Epithelial cell of alveolus of lung (primary cell): Measurements from ENCODE around the gene PCP4L1. TPM values are rescaled to one million over a fixed set of nuclear protein-coding genes. Genes with fewer than 3 reads are reported as not detected.

Experiments
- total RNA-seq: library from RNA; depleted of rRNA; stranded (reverse); fragments of >200 nt; gene quantifications from 2 replicates; pipeline ENCODE4 v1.2.1, GENCODE V29; 2015

The PCP4L1 gene
- total RNA-seq, result not detected in 2 replicates

GRCh38 chr1:161258439-161259344 is at the start of gene PCP4L1:
PCP4L1 (plus strand) TSS chr1:161258745; CDS start chr1:161258975, 230 bp downstream.

GRCh38 chr1:161215076-161215475 is 43.5 kb upstream of the PCP4L1 start, which contains the start of gene FCER1G:
FCER1G (plus strand) TSS chr1:161215295; CDS start chr1:161215322, 27 bp downstream.

DNA sequence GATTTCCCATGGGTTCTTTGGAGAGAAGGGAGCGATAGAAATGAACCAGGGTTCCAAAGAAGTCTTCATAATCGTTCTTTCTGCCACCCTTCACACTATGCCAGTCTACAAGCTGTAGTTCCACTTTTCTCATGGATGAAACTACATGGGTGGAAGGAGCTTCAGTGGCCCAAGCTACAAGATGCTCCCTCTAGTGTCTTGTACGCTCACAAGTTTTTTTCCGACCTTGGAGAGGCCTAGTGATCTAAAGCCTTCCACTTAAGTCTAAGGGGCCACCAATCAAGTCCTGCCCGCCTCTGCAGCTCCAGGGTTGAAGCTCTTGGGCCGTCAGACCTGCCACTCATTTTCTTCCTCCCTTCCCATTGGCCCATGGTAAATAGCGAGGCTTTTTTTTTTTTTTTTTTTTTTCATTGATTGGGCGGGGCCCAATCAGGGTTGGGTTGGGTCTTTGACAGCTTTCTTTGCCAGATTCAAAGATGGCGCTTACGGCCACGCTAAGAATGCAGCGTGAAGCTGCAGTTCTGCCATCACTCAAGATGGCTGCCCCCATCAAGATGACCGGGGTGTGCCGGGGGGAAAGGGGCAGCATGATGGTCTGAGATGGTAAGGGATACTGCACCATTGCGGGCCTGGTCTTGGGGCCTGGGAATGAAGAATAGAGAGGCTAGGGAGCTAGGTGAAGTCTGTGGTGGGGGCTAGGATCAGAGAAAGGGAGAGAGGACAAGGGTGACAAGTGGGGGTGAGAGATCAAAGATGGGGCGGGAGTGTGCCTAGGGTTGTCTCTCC is 32.8 kb upstream of the PCP4L1 start, which contains the start of gene TOMM40L:
Gene TOMM40L, plus strand, starts transcription at position 527 of the 786 bp plus-strand sequence. CDS start 430 bp downstream, outside the sequence.

GRCh38 chr1:161238039-161238473 is 20.5 kb upstream of the PCP4L1 start, which contains the start of gene NR1I3:
NR1I3 (minus strand) TSS chr1:161238203; CDS start chr1:161236565, 1,638 bp downstream.

DNA sequence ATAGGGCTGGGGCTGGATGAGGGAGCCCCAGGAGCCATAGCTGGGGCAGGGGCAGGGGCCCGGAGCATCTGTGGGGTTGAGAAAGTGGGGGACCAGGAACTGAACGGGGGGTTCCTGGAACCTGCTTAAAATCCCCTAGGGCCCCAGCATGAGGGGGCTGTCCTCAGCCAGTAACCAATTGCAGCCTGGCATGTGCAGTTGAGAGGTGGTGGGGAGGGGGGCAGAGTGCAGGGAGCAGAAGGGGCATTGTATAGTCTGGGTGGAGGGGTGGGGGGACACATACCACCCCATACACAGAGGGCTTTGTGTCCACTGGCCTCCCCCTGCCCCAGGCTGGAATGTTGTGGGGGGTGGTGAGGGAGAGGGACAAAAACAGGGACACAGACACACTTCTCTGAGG is 51.3 kb downstream of the PCP4L1 start, which contains the start of gene MPZ:
Gene MPZ, minus strand, starts transcription at position 101 of the 400 bp plus-strand sequence. Its CDS starts 63 bp downstream, at position 38.

DNA sequence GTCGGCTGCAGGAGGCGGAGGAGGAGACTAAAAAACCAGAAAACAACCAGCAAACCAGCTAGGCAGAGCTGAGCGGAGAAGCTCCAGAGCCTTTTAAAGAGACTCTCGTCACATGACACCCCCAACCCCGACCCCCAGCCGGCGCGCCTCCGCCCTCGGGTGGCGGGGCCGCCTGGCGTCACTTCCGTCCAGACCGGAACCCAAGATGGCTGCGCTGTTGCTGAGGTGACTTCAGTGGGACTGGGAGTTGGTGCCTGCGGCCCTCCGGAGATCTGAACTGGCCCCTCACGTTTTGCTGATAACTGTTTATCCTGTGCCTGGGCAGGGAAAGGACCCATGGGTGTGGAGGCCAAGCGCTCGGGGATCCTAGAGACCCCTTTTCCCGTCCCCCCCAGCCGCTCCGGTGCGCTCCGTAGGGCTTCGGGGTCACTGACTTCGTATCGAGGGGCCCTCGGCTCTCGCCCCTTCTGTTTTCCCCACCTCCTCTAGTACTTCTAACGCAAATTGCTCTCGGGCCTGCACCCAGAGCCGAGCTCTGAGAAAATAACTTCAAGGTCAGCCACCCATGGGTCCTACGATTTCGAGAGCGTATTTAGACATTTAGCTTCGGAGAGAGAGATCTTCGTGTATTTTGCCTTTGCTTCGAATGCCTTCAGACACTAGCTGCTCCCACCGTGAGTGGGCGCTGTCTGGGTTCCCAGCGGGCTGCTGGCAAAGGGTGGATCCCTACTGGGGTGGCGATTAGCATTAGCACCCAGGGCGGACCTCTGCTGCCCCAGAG is 55.8 kb downstream of the PCP4L1 start, which contains the start of gene SDHC:
Gene SDHC, plus strand, starts transcription at position 181 of the 781 bp plus-strand sequence. Its CDS starts 25 bp downstream, at position 206.

Other genes with a start within 250 kb of the PCP4L1 start
- 7.0 and 19.7 TPM in 2 replicates for gene F11R, start 237.6 kb upstream of the PCP4L1 start, total RNA-seq
- 14.4 and 14.6 TPM in 2 replicates for gene TSTD1, start 219.8 kb upstream of the PCP4L1 start, total RNA-seq
- gene USF1, start 212.8 kb upstream of the PCP4L1 start, total RNA-seq, result 26.8 and 27.8 TPM in 2 replicates
- not detected in 2 replicates for gene ARHGAP30, start 188.9 kb upstream of the PCP4L1 start, total RNA-seq
- 0.65 and 0.72 TPM in 2 replicates for gene NECTIN4, start 169.2 kb upstream of the PCP4L1 start, total RNA-seq
- 0.96 and 1.0 TPM in 2 replicates for gene KLHDC9, start 160.4 kb upstream of the PCP4L1 start, total RNA-seq
- 32.3 and 71.8 TPM in 2 replicates for gene PFDN2, start 140.7 kb upstream of the PCP4L1 start, total RNA-seq
- gene NIT1, start 140.6 kb upstream of the PCP4L1 start, total RNA-seq, result 35.5 and 44.5 TPM in 2 replicates
- gene DEDD, start 126.1 kb upstream of the PCP4L1 start, total RNA-seq, result 22.4 and 25.6 TPM in 2 replicates
- gene UFC1, start 104.8 kb upstream of the PCP4L1 start, total RNA-seq, result 52.1 and 70.3 TPM in 2 replicates
- gene USP21, start 99.2 kb upstream of the PCP4L1 start, total RNA-seq, result 12.3 and 24.3 TPM in 2 replicates
- 10.9 and 12.7 TPM in 2 replicates for gene PPOX, start 92.3 kb upstream of the PCP4L1 start, total RNA-seq
- 30.5 and 33.3 TPM in 2 replicates for gene B4GALT3, start 81.2 kb upstream of the PCP4L1 start, total RNA-seq
- gene ADAMTS4, start 59.7 kb upstream of the PCP4L1 start, total RNA-seq, result 7.4 and 11.0 TPM in 2 replicates
- gene NDUFS2, start 56.4 kb upstream of the PCP4L1 start, total RNA-seq, result 109 and 222 TPM in 2 replicates
- 0.26 and 6.1 TPM in 2 replicates for gene FCER1G, start 43.5 kb upstream of the PCP4L1 start, total RNA-seq
- gene APOA2, start 35.1 kb upstream of the PCP4L1 start, total RNA-seq, result not detected in 2 replicates
- 12.1 and 12.7 TPM in 2 replicates for gene TOMM40L, start 32.7 kb upstream of the PCP4L1 start, total RNA-seq
- not detected in 2 replicates for gene NR1I3, start 20.5 kb upstream of the PCP4L1 start, total RNA-seq
- 1.4 and 2.1 TPM in 2 replicates for gene MPZ, start 51.2 kb downstream of the PCP4L1 start, total RNA-seq
- gene SDHC, start 55.6 kb downstream of the PCP4L1 start, total RNA-seq, result 27.5 and 52.1 TPM in 2 replicates
- gene CFAP126, start 109.1 kb downstream of the PCP4L1 start, total RNA-seq, result not detected in 2 replicates
- 0.72 and 1.4 TPM in 2 replicates for gene FCGR2A, start 246.7 kb downstream of the PCP4L1 start, total RNA-seq